GM18870 (cell line): ENCODE data around the gene CRNKL1.

ENCODE experiments used
- ATAC-seq: cut with Tn5 transposase; IDR thresholded peaks from one replicate; pipeline ENCODE4 v1.9.1; 2021; ENCODE audit warnings: moderate library complexity; ENCODE audit not compliant: unreplicated experiment

CRNKL1 gene

GRCh38 chr20:20052074-20052970 lies at the start of gene CRNKL1, which contains the start of gene CFAP61:
CRNKL1 (minus strand) TSS chr20:20052466; CDS start chr20:20052342, 124 bp downstream.
CFAP61 (plus strand) TSS chr20:20052532; CDS start chr20:20056654, 4,122 bp downstream.
- ATAC-seq, result peak; percentile 91

DNA sequence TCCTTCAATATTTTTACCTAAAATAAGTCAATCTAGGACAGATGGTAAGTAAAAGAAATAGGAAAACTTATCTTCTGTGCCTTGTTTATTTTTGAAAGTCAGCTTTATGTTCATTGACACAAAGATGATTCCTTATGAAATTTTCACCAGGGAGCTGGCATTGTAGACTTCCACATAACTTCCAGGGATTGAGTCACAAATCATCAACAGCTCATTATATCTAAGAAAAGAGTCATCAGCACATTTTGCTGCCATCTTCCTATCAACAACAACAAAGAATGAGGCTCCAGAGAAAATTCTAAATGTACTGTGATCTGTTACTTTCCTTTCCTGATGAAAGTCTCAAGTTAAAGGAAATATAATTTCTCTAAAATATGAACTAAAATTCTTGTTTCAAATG lies 48.6 kb upstream of the CRNKL1 start:
- no peak for ATAC-seq

DNA sequence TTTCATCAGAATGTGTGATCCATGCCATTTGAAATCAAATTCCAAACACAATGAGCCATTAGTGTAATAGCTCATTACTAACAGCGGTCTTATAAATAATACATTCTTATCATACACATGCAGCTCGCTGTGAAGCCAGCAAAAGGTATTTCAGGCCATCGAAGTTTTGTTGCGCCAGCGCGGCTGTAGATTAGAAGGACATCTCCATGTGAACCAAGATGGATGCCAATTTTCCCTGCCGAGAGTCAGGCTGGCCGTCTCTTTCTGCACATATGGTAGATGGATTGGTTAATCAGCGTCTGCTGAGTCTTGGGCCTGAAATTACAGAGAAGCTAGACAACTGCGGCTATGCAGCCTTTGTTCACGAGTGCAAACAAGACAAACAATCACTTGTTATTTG lies 44.2 kb upstream of the CRNKL1 start:
- ATAC-seq, result no peak

DNA sequence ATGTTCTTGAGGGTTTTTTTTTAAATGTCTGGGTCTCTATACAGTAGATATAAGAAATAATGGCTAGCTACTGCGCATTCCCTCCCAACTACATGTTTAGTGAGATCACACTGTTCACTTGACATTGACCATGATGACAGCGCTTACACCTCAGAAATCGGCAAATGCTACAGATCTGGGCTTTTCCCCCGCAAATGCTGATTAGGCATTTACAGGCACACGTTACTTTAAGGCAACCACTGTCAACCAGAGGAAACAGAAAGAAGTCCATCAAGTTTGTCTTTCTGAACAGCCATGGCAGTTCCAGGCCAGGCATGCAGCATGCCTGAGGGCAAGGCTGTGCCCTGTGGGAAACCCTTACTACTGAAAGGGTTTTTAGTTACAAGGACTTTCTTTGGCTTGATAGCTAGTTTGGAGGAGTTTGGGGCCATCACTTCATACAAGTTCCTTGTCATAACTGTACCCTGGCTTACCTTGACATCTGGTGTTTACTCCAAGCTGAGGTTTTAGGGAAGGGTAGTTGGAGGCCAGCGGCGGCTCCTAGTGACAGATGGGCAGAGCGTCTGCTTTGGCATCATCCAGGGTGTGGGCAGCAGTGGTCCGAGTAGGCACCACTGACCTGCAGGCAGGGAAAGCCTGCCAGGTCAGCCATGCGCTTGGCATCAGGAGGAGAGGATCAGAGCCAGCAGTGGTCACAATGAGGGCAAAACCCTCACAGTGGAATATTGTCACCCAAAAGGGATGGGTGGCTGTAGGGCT lies 43.0 kb upstream of the CRNKL1 start:
- no peak for ATAC-seq

GRCh38 chr20:20094410-20094809 lies 42.1 kb upstream of the CRNKL1 start:
- ATAC-seq, result no peak

GRCh38 chr20:20092827-20093226 lies 40.6 kb upstream of the CRNKL1 start:
- no peak for ATAC-seq

GRCh38 chr20:20089939-20090338 lies 37.7 kb upstream of the CRNKL1 start:
- no peak for ATAC-seq

- ATAC-seq, result no peak
These were observed 36.8 kb upstream of the CRNKL1 start for GRCh38 chr20:20089018-20089417.

DNA sequence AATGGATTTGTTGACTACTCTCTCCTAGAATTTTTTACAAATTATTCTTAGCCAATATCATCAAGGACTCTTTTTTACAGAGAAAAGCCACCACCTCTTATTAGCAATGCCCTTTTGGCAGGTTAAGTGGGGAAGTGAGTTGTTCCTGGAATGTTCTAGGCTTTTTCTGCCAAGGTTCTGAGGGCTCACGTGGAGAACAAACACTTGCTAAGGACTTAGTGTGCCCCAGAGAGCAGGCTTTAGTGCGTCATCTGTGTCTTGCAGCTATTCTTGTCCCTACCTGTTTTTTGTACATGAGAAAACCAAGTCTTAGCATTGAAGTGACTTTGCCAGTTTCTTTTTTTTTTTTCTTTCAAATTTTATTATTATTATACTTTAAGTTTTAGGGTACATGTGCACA lies 33.5 kb upstream of the CRNKL1 start:
- ATAC-seq, result no peak

DNA sequence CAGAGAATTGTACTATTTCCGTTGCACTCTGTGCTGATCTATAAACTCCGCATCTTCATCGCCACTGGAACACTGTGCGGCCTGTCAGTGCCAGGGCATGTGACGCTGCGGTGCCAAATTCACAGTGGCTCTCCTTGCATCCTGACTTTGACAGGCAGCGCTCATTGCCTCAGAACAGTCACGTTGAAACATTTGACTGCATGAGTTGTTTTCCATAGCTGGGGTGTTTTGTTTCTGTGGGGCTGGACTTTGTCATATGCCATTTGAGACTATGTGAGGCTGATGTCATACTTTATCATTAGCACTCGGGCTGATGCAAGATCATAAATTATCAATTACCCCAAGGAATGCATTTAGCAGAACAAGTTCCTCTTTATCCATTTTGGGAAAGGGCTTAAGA lies 32.8 kb upstream of the CRNKL1 start:
- no peak for ATAC-seq

GRCh38 chr20:20084296-20084752 lies 32.1 kb upstream of the CRNKL1 start:
- no peak for ATAC-seq

- ATAC-seq, result no peak
These were observed 31.5 kb upstream of the CRNKL1 start for GRCh38 chr20:20083807-20084206.

DNA sequence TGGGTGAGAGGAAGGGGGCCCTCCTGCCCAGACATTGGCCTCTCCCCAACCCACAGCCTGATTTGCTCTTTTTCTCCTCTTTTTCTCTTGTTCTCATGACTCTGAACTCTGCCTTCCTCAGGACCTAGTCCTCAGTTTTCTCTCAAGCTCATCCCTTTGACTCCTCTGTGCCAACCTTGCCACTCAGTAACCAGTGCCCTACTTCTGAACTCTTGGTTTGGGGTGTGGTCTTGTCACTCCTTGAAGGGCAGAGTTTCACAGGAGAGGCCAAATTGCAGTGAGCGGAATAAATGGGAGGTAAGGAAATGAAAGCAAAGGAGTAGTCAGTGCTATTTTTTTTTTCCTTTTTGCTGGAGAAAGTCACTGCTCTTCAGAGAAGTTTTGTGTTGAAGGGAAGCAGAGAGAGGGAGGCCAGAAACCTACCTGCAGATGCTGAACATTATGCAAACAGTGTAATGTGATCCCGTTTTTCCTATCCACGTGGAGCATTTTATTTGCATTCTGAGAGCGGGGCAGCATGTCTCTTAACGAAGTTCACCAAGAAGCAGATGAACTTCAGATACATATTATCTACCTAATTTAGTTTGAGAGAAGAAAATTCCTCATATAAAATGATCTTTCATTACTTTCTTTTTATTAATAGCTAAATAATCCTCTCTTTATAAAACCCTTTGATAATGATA lies 27.0 kb upstream of the CRNKL1 start:
- no peak for ATAC-seq

- ATAC-seq, result no peak
These were observed 25.8 kb upstream of the CRNKL1 start for GRCh38 chr20:20078041-20078440.

- ATAC-seq, result no peak
These were observed 24.2 kb upstream of the CRNKL1 start for GRCh38 chr20:20076297-20077065.

GRCh38 chr20:20075032-20075431 lies 22.8 kb upstream of the CRNKL1 start:
- ATAC-seq, result no peak

DNA sequence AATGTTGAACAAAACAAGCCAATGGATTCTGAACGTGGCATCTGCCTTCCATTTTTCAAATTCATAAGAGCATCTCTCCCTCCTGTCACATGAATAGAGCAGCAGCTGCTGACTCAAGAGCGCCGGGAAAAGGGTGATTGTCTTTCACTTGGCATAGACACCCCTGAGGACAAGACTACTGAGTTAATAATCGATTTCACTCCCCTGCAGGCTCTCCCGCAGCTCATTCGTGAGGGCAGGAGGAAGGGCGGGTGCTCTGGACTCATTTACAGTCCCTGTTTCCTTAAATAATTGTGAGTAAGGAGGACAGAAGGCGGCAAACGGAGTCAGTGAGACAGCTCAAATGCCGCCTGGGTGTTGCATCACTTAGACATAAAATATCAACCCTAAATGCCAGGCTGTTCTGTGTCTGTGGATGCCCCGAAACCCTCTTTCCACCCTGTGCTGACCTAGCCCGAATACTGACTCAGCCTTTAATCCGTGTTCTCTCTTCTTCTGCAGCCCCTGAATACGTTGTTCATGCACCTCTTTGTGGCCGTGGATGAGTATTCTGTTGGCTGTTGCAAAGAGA lies 21.6 kb upstream of the CRNKL1 start:
- ATAC-seq, result no peak

- no peak for ATAC-seq
These were observed 18.8 kb upstream of the CRNKL1 start for GRCh38 chr20:20070871-20071726.

DNA sequence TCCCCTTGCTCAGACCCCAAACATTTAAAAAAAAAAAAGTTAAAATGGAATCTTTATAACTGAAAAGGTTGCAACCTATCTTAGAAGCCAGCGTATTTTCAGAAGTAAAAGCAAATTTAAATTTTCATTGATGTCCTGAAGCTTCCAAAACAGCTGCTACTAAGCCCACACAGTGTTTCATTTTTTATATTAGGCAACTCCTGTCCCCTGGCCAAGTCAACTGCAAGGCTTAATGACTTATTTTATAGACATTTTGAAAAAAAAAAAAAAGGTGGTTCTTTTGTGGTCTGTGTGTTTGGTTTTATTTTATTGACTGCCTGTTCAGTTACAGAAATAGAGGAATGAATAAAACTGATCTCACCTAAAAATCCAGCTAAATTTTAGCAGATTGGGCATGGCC lies 13.1 kb upstream of the CRNKL1 start:
- ATAC-seq, result no peak
